Measurements from ENCODE around the gene CCDC9B. TPM values are rescaled to one million over a fixed set of nuclear protein-coding genes. Genes with fewer than 3 reads are reported as not detected.
A peak's percentile ranks its signal among the peaks of the same experiment; 100 is the strongest.

Gene CCDC9B
- total RNA-seq (2012; rRNA removed) = 19.7 and 30.0 TPM in 2 replicates
- polyA plus RNA-seq (2012; rRNA removed) = 26.0 and 30.9 TPM in 2 replicates
- polyA plus RNA-seq (2012; cell fraction: cytosol; rRNA removed) = 7.0 and 19.7 TPM in 2 replicates
- 52.6 and 88.0 TPM in 2 replicates for polyA plus RNA-seq (2012; cell fraction: nucleus; rRNA removed; ENCODE audit: low replicate concordance)
- percentile 86 among the genes with signal in this experiment for Bru-seq, nascent RNA
- percentile 88 among the genes with signal in this experiment for BruChase-seq, experiment 1, labeled RNA remaining after a 6-hour chase
- BruChase-seq, experiment 2, labeled RNA remaining after a 2-hour chase = percentile 93 among the genes with signal in this experiment
- long read RNA-seq, partial matches to known transcripts = 1 of 4 reads
- long read RNA-seq, other reads (novel, unspliced or antisense) = 2 of 4 reads

- Histone ChIP-seq H4K20me1 (ENCODE audit: insufficient read depth, low read length) (no peaks in the 10 kb centered on the region), H3K18ac (ENCODE audit: low read depth, low read length) (peak within 1 kb of the TSS; percentile 85), H3K36me3 (ENCODE audit: control insufficient read depth, insufficient read depth, low read length) (peaks cover 15% of the 10 kb centered on the region), H3K4ac (ENCODE audit: low read depth, low read length) (peak within 1 kb of the TSS; percentile 100), H3K27me3 (ENCODE audit: control insufficient read depth, insufficient read depth, low read length) (no peaks in the 10 kb centered on the region), H3K56ac (ENCODE audit: extremely low read depth, insufficient read depth, low read length) (peak within 1 kb of the TSS; percentile 99), H2BK20ac (ENCODE audit: low read depth, low read length) (peak within 1 kb of the TSS; percentile 92), H4K5ac (ENCODE audit: low read depth, low read length) (peak within 1 kb of the TSS; percentile 94), H3K9ac (ENCODE audit: low read depth, low read length) (peak within 1 kb of the TSS; percentile 81), H3K9me1 (ENCODE audit: insufficient read depth, low read length) (peaks cover 22% of the 10 kb centered on the region), H4K91ac (ENCODE audit: insufficient read depth, low read depth, low read length) (peak within 1 kb of the TSS; percentile 99), H3K27ac (ENCODE audit: insufficient read depth, low read length) (peak within 1 kb of the TSS; percentile 97), H2AFZ (replicated peaks; ENCODE audit: low read length, poor library complexity) (peak within 1 kb of the TSS; percentile 87), H2BK15ac (ENCODE audit: low read depth, low read length) (peak within 1 kb of the TSS; percentile 89; the same call in 2 of the 3 replicates), H3K4me3 (ENCODE audit: insufficient read depth, low read depth, low read length) (peak within 1 kb of the TSS; percentile 45), H4K8ac (ENCODE audit: low read depth in 2 of 2, low read length in 2 of 2) (peak within 1 kb of the TSS; percentile 93 to 97), H2BK5ac (ENCODE audit: low read depth, low read length, poor library complexity, severe bottlenecking) (peak within 1 kb of the TSS; percentile 97), H3K4me1 (ENCODE audit: control insufficient read depth, insufficient read depth, low read length) (peaks cover 39% of the 10 kb centered on the region), H2BK120ac (ENCODE audit: low read depth, low read length) (peak within 1 kb of the TSS; percentile 98), H3K79me1 (ENCODE audit: low read depth in 1 of 2, low read length in 2 of 2) (peaks cover 27 to 50% of the 10 kb centered on the region in 2 experiments; a peak in 3 of 4 replicates), H3K14ac (replicated peaks; ENCODE audit: low read depth, low read length) (peak within 1 kb of the TSS; percentile 98), H3K23ac (ENCODE audit: low read depth, low read length) (peak within 1 kb of the TSS; percentile 99), H3K9me3 (ENCODE audit: control insufficient read depth, insufficient read depth, low read length) (no peaks in the 10 kb centered on the region), H2AK9ac (replicated peaks; ENCODE audit: low read depth, low read length, poor library complexity) (peak within 1 kb of the TSS; percentile 100), H3K4me2 (ENCODE audit: low read depth, low read length) (peak within 1 kb of the TSS; percentile 92), H2AK5ac (ENCODE audit: low read depth, low read length) (peak within 1 kb of the TSS; percentile 100)
- no TSS peak for BruUV-seq (replicated peaks)
- WGBS, 2 experiments (ENCODE audit: extremely low coverage in 2 of 2, insufficient read length in 1 of 2) = 0% methylated on average over 9 of the region's 17 CpGs; no CpG with 5 or more reads in 1 of the 2 experiments
- ATAC-seq (ENCODE audit: low read depth) (peak; percentile 45), DNase-seq (peak; percentile 84)
- in situ Hi-C loops (cut with MboI; ENCODE audit: low sequenced_read_pairs) = no loop called here
- POLR2A ChIA-PET (ENCODE audit: unreplicated experiment) = interaction anchor here (0.5 to 3.3 kb wide), 6 partner anchors 9 to 1104 kb away, joined by 3 to 20 read pairs (median 4); no protein-coding TSS in a partner anchor
- dilution Hi-C loops (cut with HindIII; ENCODE audit: low sequenced_read_pairs, unreplicated experiment) = no loop called here
- CTCF ChIA-PET = interaction anchor here (0.6 to 1.4 kb wide), 5 partner anchors 28 to 166 kb away, joined by 3 to 5 read pairs (median 5); no protein-coding TSS in a partner anchor
- intact Hi-C loops (cut with micrococcal nuclease) = loop anchor here (1.0 to 2.0 kb wide), 2 partner anchors 18 to 80 kb away; partner anchors contain the start of gene DISP2
- no peak for TF ChIP-seq RCOR1 (IDR thresholded peaks at IDR 0.05; ENCODE audit: insufficient replicate concordance, low read length)
- TF ChIP-seq MAZ (IDR thresholded peaks at IDR 0.05; ENCODE audit: borderline replicate concordance, low read depth, low read length) = peak; percentile 78; the same call in 1 of the 2 replicates
- TF ChIP-seq CEBPB (IDR thresholded peaks at IDR 0.05; ENCODE audit: low read depth, low read length) = peak; percentile 80
- TF ChIP-seq CHD1 (IDR thresholded peaks at IDR 0.05; ENCODE audit: low read depth, low read length) = no peak
- TF ChIP-seq, protein P1, sequence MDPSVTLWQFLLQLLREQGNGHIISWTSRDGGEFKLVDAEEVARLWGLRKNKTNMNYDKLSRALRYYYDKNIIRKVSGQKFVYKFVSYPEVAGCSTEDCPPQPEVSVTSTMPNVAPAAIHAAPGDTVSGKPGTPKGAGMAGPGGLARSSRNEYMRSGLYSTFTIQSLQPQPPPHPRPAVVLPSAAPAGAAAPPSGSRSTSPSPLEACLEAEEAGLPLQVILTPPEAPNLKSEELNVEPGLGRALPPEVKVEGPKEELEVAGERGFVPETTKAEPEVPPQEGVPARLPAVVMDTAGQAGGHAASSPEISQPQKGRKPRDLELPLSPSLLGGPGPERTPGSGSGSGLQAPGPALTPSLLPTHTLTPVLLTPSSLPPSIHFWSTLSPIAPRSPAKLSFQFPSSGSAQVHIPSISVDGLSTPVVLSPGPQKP (IDR thresholded peaks at IDR 0.05; ENCODE audit: borderline replicate concordance, low read depth, low read length) = no peak
- TF ChIP-seq SMC3 (IDR thresholded peaks at IDR 0.05; ENCODE audit: low read depth, low read length) = no peak; the same call in 1 of the 2 replicates
- TF ChIP-seq, protein P2, sequence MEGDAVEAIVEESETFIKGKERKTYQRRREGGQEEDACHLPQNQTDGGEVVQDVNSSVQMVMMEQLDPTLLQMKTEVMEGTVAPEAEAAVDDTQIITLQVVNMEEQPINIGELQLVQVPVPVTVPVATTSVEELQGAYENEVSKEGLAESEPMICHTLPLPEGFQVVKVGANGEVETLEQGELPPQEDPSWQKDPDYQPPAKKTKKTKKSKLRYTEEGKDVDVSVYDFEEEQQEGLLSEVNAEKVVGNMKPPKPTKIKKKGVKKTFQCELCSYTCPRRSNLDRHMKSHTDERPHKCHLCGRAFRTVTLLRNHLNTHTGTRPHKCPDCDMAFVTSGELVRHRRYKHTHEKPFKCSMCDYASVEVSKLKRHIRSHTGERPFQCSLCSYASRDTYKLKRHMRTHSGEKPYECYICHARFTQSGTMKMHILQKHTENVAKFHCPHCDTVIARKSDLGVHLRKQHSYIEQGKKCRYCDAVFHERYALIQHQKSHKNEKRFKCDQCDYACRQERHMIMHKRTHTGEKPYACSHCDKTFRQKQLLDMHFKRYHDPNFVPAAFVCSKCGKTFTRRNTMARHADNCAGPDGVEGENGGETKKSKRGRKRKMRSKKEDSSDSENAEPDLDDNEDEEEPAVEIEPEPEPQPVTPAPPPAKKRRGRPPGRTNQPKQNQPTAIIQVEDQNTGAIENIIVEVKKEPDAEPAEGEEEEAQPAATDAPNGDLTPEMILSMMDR (conservative IDR thresholded peaks at IDR 0.05; ENCODE audit: low read depth, low read length) = no peak
- TF ChIP-seq FOS (IDR thresholded peaks at IDR 0.05; ENCODE audit: low read depth, low read length) = no peak
- peak; percentile 85 for TF ChIP-seq POLR2A (IDR thresholded peaks at IDR 0.05; ENCODE audit: low read depth, low read length)
- TF ChIP-seq, protein P3, sequence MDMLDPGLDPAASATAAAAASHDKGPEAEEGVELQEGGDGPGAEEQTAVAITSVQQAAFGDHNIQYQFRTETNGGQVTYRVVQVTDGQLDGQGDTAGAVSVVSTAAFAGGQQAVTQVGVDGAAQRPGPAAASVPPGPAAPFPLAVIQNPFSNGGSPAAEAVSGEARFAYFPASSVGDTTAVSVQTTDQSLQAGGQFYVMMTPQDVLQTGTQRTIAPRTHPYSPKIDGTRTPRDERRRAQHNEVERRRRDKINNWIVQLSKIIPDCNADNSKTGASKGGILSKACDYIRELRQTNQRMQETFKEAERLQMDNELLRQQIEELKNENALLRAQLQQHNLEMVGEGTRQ (IDR thresholded peaks at IDR 0.05; ENCODE audit: low read depth, low read length) = 0 out of 2 replicates have a peak, but pooled peaks have one; percentile 12
- TF ChIP-seq RAD21 (IDR thresholded peaks at IDR 0.05; ENCODE audit: low read length) = peak; percentile 11; the same call in 1 of the 2 replicates
- TF ChIP-seq NFE2L2 (IDR thresholded peaks at IDR 0.05; ENCODE audit: low read depth, low read length) = no peak
Observed at GRCh38 chr15:40340740-40341400, at the start of gene CCDC9B. TSS of gene CCDC9B (minus strand) at chr15:40340939. CDS start at chr15:40340819, 120 bp downstream.

All from IMR-90 (cell line).